Pons (tissue), 1 donor: ENCODE results near the gene KIAA0040.

Source experiments
- DNase-seq: peaks from one replicate; pipeline ENCODE4 v3.0.0-alpha.2; 2016; ENCODE audit warnings: low spot score

Gene KIAA0040

GRCh38 chr1:175192630-175193526 is at the start of gene KIAA0040:
Gene KIAA0040, minus strand, starts transcription at chr1:175192776. Its CDS starts 31,763 bp downstream, at chr1:175161013.
- peak; percentile 15 for DNase-seq

- no peak for DNase-seq
Measured at GRCh38 chr1:175237389-175237788, 44.8 kb upstream of the KIAA0040 start.

- DNase-seq, result no peak
Measured at GRCh38 chr1:175234639-175235038, 42.1 kb upstream of the KIAA0040 start.

GRCh38 chr1:175232335-175232734 is 39.8 kb upstream of the KIAA0040 start:
- DNase-seq, result no peak

GRCh38 chr1:175225805-175226129 is 33.2 kb upstream of the KIAA0040 start:
- no peak for DNase-seq

GRCh38 chr1:175222296-175222938 is 29.8 kb upstream of the KIAA0040 start:
- no peak for DNase-seq

- DNase-seq, result no peak
Measured at GRCh38 chr1:175221557-175222175, 29.1 kb upstream of the KIAA0040 start.

GRCh38 chr1:175220853-175221556 is 28.4 kb upstream of the KIAA0040 start:
- DNase-seq, result no peak

- no peak for DNase-seq
Measured at GRCh38 chr1:175219774-175220173, 27.2 kb upstream of the KIAA0040 start.

GRCh38 chr1:175218786-175219434 is 26.3 kb upstream of the KIAA0040 start:
- no peak for DNase-seq

- DNase-seq, result no peak
Measured at GRCh38 chr1:175217721-175218531, 25.4 kb upstream of the KIAA0040 start.

GRCh38 chr1:175216444-175216843 is 23.9 kb upstream of the KIAA0040 start:
- no peak for DNase-seq

GRCh38 chr1:175211656-175212055 is 19.1 kb upstream of the KIAA0040 start:
- DNase-seq, result no peak

GRCh38 chr1:175210744-175211143 is 18.2 kb upstream of the KIAA0040 start:
- no peak for DNase-seq

GRCh38 chr1:175209493-175209921 is 16.9 kb upstream of the KIAA0040 start:
- DNase-seq, result no peak

- DNase-seq, result no peak
Measured at GRCh38 chr1:175208773-175209492, 16.4 kb upstream of the KIAA0040 start.

- DNase-seq, result no peak
Measured at GRCh38 chr1:175207971-175208370, 15.4 kb upstream of the KIAA0040 start.

- DNase-seq, result no peak
Measured at GRCh38 chr1:175206687-175207086, 14.1 kb upstream of the KIAA0040 start.

GRCh38 chr1:175204330-175204729 is 11.8 kb upstream of the KIAA0040 start:
- peak; percentile 13 for DNase-seq

GRCh38 chr1:175203570-175204068 is 11.0 kb upstream of the KIAA0040 start:
- DNase-seq, result no peak
